Measurements from ENCODE around the gene HGD.
"Not testable (repeated sequence)": the region's sequence is repeated elsewhere in the genome, so short reads cannot be mapped to it uniquely, and the experiment has no call there.

HGD gene

GRCh38 chr3:120682095-120682681, at the start of gene HGD:
HGD (minus strand) TSS chr3:120682239; CDS start chr3:120682111, 128 bp downstream.
- Histone ChIP-seq H3K27me3 (ENCODE audit: control insufficient read depth in 1 of 2, insufficient read depth in 2 of 2, low read length in 2 of 2) (no peaks in the 10 kb centered on the region), H3K4me3 (ENCODE audit: low read depth in 1 of 2, low read length in 2 of 2) (no peak within 1 kb of the TSS), H3K27ac (ENCODE audit: low read depth, low read length) (no peak within 1 kb of the TSS), H3K9me3 (ENCODE audit: low read length) (no peaks in the 10 kb centered on the region), H3K9ac (ENCODE audit: low read length) (no peak within 1 kb of the TSS), H3K4me1 (ENCODE audit: insufficient read depth, low read length) (peaks cover 12% of the 10 kb centered on the region), H3K36me3 (ENCODE audit: insufficient read depth, low read length) (no peaks in the 10 kb centered on the region)

- Histone ChIP-seq H3K9me3 (ENCODE audit: low read length) (no peaks in the 10 kb centered on the region), H3K36me3 (ENCODE audit: insufficient read depth, low read length) (no peaks in the 10 kb centered on the region), H3K4me3 (ENCODE audit: low read depth in 1 of 2, low read length in 2 of 2) (no peak overlapping the region), H3K9ac (ENCODE audit: low read length) (no peak overlapping the region), H3K27me3 (ENCODE audit: control insufficient read depth in 1 of 2, insufficient read depth in 2 of 2, low read length in 2 of 2) (no peaks in the 10 kb centered on the region), H3K4me1 (ENCODE audit: insufficient read depth, low read length) (no peaks in the 10 kb centered on the region), H3K27ac (ENCODE audit: low read depth, low read length) (no peak overlapping the region)
These were observed 48.8 kb upstream of the HGD start for GRCh38 chr3:120730576-120731542.

GRCh38 chr3:120726791-120727190, 44.8 kb upstream of the HGD start:
- no peaks in the 10 kb centered on the region for H3K36me3 ChIP-seq (ENCODE audit: insufficient read depth, low read length)
- no peaks in the 10 kb centered on the region for H3K4me1 ChIP-seq (ENCODE audit: insufficient read depth, low read length)
- no peaks in the 10 kb centered on the region for H3K27me3 ChIP-seq (ENCODE audit: control insufficient read depth in 1 of 2, insufficient read depth in 2 of 2, low read length in 2 of 2)
- H3K9ac ChIP-seq (ENCODE audit: low read length), result no peak overlapping the region
- no peak overlapping the region for H3K4me3 ChIP-seq (ENCODE audit: low read depth in 1 of 2, low read length in 2 of 2)
- H3K27ac ChIP-seq (ENCODE audit: low read depth, low read length), result no peak overlapping the region
- H3K9me3 ChIP-seq (ENCODE audit: low read length), result no peaks in the 10 kb centered on the region

GRCh38 chr3:120719167-120719834, 37.3 kb upstream of the HGD start:
- H3K4me1 ChIP-seq (ENCODE audit: insufficient read depth, low read length); H3K4me3 ChIP-seq (ENCODE audit: low read depth in 1 of 2, low read length in 2 of 2); H3K36me3 ChIP-seq (ENCODE audit: insufficient read depth, low read length); H3K9me3 ChIP-seq (ENCODE audit: low read length); H3K27me3 ChIP-seq (ENCODE audit: control insufficient read depth in 1 of 2, insufficient read depth in 2 of 2, low read length in 2 of 2); H3K9ac ChIP-seq (ENCODE audit: low read length); H3K27ac ChIP-seq (ENCODE audit: low read depth, low read length): not testable (repeated sequence)

- Histone ChIP-seq H3K27me3 (ENCODE audit: control insufficient read depth in 1 of 2, insufficient read depth in 2 of 2, low read length in 2 of 2) (no peaks in the 10 kb centered on the region), H3K36me3 (ENCODE audit: insufficient read depth, low read length) (no peaks in the 10 kb centered on the region), H3K4me1 (ENCODE audit: insufficient read depth, low read length) (no peaks in the 10 kb centered on the region), H3K27ac (ENCODE audit: low read depth, low read length) (no peak overlapping the region), H3K4me3 (ENCODE audit: low read depth in 1 of 2, low read length in 2 of 2) (no peak overlapping the region), H3K9ac (ENCODE audit: low read length) (no peak overlapping the region), H3K9me3 (ENCODE audit: low read length) (no peaks in the 10 kb centered on the region)
These were observed 31.2 kb upstream of the HGD start for GRCh38 chr3:120713262-120713661.

GRCh38 chr3:120710369-120710768, 28.3 kb upstream of the HGD start:
- Histone ChIP-seq H3K27me3 (ENCODE audit: control insufficient read depth in 1 of 2, insufficient read depth in 2 of 2, low read length in 2 of 2) (no peaks in the 10 kb centered on the region), H3K27ac (ENCODE audit: low read depth, low read length) (no peak overlapping the region), H3K36me3 (ENCODE audit: insufficient read depth, low read length) (no peaks in the 10 kb centered on the region), H3K9me3 (ENCODE audit: low read length) (no peaks in the 10 kb centered on the region), H3K9ac (ENCODE audit: low read length) (no peak overlapping the region), H3K4me3 (ENCODE audit: low read depth in 1 of 2, low read length in 2 of 2) (no peak overlapping the region), H3K4me1 (ENCODE audit: insufficient read depth, low read length) (no peaks in the 10 kb centered on the region)

- Histone ChIP-seq H3K4me3 (ENCODE audit: low read depth in 1 of 2, low read length in 2 of 2) (no peak overlapping the region), H3K4me1 (ENCODE audit: insufficient read depth, low read length) (no peaks in the 10 kb centered on the region), H3K9ac (ENCODE audit: low read length) (no peak overlapping the region), H3K36me3 (ENCODE audit: insufficient read depth, low read length) (no peaks in the 10 kb centered on the region), H3K27me3 (ENCODE audit: control insufficient read depth in 1 of 2, insufficient read depth in 2 of 2, low read length in 2 of 2) (no peaks in the 10 kb centered on the region), H3K27ac (ENCODE audit: low read depth, low read length) (no peak overlapping the region), H3K9me3 (ENCODE audit: low read length) (no peaks in the 10 kb centered on the region)
These were observed 26.4 kb upstream of the HGD start for GRCh38 chr3:120708408-120708807.

- Histone ChIP-seq H3K9ac (ENCODE audit: low read length) (no peak overlapping the region), H3K36me3 (ENCODE audit: insufficient read depth, low read length) (peaks cover 4% of the 10 kb centered on the region), H3K27ac (ENCODE audit: low read depth, low read length) (no peak overlapping the region), H3K27me3 (ENCODE audit: control insufficient read depth in 1 of 2, insufficient read depth in 2 of 2, low read length in 2 of 2) (no peaks in the 10 kb centered on the region), H3K9me3 (ENCODE audit: low read length) (no peaks in the 10 kb centered on the region), H3K4me3 (ENCODE audit: low read depth in 1 of 2, low read length in 2 of 2) (no peak overlapping the region), H3K4me1 (ENCODE audit: insufficient read depth, low read length) (no peaks in the 10 kb centered on the region)
These were observed 24.9 kb upstream of the HGD start for GRCh38 chr3:120706950-120707349.

GRCh38 chr3:120705884-120706582, 24.0 kb upstream of the HGD start:
- Histone ChIP-seq H3K4me1 (ENCODE audit: insufficient read depth, low read length) (no peaks in the 10 kb centered on the region), H3K9ac (ENCODE audit: low read length) (no peak overlapping the region), H3K36me3 (ENCODE audit: insufficient read depth, low read length) (peaks cover 4% of the 10 kb centered on the region)

GRCh38 chr3:120699333-120699732, 17.3 kb upstream of the HGD start:
- Histone ChIP-seq H3K27me3 (ENCODE audit: control insufficient read depth in 1 of 2, insufficient read depth in 2 of 2, low read length in 2 of 2) (no peaks in the 10 kb centered on the region), H3K4me3 (ENCODE audit: low read depth in 1 of 2, low read length in 2 of 2) (no peak overlapping the region), H3K4me1 (ENCODE audit: insufficient read depth, low read length) (no peaks in the 10 kb centered on the region), H3K9me3 (ENCODE audit: low read length) (no peaks in the 10 kb centered on the region), H3K9ac (ENCODE audit: low read length) (no peak overlapping the region), H3K27ac (ENCODE audit: low read depth, low read length) (no peak overlapping the region), H3K36me3 (ENCODE audit: insufficient read depth, low read length) (peaks cover 12% of the 10 kb centered on the region)

More at GRCh38 chr3:120705884-120706582, 24.0 kb upstream of the HGD start:
- Histone ChIP-seq H3K27ac (ENCODE audit: low read depth, low read length) (no peak overlapping the region), H3K27me3 (ENCODE audit: control insufficient read depth in 1 of 2, insufficient read depth in 2 of 2, low read length in 2 of 2) (no peaks in the 10 kb centered on the region), H3K9me3 (ENCODE audit: low read length) (no peaks in the 10 kb centered on the region), H3K4me3 (ENCODE audit: low read depth in 1 of 2, low read length in 2 of 2) (no peak overlapping the region)

Data from muscle layer of colon (tissue), 2 donors.